ENCODE measurements around the gene NOC2L.

The NOC2L gene

DNA sequence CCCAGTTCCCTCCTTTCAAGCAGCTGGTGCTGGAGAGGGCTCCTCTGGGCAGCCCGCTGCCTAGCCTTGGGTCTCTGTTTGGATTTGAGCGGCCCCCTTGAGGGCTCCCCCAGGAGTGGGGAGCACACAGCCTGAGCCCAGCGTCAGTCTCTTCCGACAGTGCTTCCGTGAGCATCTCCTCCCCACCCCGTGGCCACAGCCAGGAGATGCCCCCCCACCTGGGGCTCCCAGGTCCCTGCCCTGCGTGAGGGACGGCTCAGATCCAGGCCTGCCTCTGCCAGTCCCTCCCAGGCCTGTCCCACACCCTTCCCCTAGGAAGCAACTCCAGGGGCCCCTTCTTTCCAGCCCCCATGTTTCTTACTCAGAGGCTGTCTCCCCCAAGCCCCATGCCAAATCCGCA, 31.8 kb downstream of the NOC2L start:
- no peak for DNase-seq

- DNase-seq, result no peak
Measured at GRCh38 chr1:925561-926421, 33.3 kb downstream of the NOC2L start.

GRCh38 chr1:924656-925560, 34.1 kb downstream of the NOC2L start:
- DNase-seq, result no peak

DNA sequence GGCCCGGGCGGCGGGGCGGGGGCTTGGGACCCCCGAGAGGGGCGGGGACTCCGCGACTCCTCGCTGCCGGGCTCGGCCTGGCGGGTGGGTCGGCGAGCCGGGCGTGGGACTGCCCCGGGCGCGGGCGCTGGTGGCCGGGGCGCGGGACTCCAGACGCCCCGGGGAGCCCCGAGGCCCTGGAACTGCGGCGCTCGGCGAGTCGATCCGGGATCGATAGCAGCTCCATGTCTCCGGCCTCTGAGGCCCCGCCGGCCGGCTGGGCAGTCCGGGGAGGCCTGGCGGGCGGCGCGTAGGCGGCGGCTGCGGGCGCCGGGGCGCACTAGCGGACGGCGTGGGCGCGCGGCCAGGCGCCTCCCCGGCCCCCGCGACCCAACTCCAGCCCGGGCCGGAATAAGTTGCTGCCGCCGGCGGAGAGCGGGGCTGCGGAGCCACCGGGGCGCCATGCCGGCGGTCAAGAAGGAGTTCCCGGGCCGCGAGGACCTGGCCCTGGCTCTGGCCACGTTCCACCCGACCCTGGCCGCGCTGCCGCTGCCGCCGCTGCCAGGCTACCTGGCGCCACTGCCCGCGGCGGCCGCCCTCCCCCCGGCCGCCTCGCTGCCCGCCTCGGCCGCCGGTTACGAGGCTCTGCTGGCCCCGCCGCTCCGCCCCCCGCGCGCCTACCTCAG, 34.9 kb downstream of the NOC2L start:
- DNase-seq, result no peak

DNA sequence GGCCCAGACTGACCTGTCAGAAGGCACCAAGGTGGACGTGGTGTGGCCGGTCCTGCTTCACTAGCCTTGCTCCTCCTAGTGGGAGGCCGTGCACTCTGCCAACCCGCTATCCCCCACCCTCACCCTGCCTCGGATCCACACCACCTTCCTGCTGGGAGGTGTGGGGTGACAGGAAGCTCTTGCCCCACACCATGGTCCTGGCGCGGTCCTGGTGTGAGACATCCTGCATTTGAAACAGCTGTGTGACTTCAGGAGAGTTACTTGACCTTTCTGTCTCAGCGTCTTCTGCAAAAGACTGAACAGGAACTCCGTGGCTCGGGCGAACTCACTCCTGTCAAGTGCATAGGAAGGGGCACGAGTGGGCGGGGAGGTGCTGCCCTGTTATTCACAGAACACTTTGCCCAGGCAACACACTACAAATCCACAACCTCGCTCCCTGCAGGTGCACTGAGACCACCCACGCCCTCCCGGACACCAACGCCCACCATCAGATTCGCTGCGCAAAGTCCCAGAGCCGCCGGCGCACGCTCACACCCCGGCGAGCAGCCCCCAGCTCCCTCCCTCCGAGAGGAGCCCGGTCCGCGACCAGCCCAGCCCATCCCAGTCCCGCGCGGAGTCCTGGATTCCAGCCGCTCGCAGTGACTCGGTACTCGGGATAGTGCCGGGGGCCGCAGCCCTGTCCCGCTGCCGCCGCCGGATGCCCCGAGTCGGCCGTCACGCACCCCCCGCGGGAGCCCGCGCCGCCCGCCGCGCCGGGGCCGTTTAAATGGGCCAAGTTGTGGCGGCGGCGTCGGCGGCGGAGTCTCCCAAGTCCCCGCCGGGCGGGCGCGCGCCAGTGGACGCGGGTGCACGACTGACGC, 35.7 kb downstream of the NOC2L start, which contains the start of gene SAMD11:
Gene SAMD11 (plus strand): TSS at position 793 of the 860 bp plus-strand sequence. CDS start 509 bp downstream, outside the sequence.
- DNase-seq, result peak; percentile 58 to 59

DNA sequence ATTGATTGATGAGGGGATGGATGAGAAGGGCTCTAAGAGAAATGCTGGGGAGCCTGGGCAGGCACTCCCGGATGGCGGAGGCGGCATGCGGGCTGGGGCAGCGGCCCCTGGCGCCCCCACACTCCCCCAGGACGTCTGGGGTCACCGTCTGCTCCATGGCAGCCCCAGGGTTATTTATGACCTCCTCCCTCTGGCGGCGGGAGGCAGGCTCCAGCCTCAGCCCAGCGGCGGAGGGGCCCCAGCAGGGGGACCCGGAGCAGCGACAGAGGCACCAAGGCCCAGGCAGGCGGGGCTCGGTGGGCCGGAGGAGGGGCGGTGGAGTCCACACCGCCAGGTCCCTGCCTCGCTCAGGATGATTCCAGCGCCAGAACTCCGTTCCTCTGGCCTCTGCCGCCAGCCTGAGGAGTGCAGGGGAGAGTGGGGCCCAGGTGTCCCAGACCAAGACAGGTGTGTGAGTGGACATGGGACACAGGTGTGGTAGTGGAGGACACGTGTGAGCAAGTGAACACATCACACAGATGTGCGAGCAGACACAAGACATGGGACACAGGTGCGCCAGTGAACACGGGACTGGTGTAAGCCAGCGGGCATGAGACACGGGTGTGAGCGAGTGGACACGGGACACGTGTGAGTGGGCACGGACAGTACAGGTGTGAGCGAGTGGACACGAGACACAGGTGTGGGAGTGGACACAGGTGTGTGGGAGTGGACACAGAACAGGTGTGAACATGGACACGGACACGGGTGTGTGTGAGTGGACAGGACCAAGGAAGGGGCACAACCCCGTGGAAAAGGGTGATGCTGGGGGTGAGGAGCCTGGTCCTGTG, 37.8 kb downstream of the NOC2L start:
- DNase-seq, result no peak

- no peak for DNase-seq
Measured at GRCh38 chr1:920521-920920, 38.5 kb downstream of the NOC2L start.

DNA sequence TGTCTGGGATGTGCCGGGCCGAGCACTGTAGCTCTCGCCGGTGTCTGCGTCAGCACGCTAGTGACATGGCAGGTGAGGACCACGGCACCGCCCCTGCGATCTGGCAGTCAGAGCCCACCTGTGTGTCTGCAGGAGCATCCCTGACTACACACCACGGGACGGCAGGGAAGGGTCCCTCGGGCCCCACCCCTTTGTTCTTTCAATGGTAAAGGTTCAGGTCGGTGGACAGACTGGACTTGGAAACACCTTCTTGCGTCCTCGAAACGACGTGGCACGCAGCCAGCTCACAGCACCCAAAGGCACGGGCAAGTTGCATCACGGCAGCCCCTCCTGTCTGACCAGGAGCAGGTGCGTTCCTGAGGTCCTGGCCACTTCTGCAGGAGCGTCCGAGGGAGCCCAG, 39.0 kb downstream of the NOC2L start:
- no peak for DNase-seq

DNA sequence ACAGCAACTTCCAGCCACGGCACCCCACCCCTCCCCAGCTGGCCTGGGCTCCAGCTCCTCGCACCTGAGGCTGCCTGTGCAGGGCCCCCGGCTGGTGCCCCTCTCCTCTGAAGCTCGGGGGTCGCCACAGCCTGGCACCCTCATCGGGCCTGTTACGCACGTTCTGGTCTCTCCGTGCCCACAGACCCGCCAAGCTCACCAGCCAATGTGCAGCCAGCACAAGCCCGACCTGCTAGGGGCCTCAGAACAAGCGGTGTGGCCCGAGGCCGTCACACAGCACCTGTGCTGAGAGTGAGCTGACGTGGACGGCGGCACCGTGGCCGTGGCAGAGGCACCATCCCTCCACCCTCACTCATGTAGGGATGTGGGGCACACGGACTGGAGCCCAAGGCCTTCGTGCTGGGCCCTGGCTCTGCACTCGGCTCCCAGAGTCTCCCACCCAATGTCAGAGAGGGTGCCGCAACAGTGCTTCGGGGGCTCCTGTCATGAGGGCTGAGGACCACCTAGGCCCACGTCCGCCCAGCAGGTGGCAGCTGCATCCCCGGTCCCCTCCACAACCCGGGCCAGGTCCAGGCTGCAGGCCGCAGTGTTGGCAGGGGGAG, 39.7 kb downstream of the NOC2L start:
- DNase-seq, result no peak

- DNase-seq, result no peak
Measured at GRCh38 chr1:918843-919242, 40.2 kb downstream of the NOC2L start.

GRCh38 chr1:918353-918752, 40.7 kb downstream of the NOC2L start:
- no peak for DNase-seq

GRCh38 chr1:917466-918091, 41.5 kb downstream of the NOC2L start:
- no peak for DNase-seq

GRCh38 chr1:917076-917459, 42.0 kb downstream of the NOC2L start:
- DNase-seq, result no peak

DNA sequence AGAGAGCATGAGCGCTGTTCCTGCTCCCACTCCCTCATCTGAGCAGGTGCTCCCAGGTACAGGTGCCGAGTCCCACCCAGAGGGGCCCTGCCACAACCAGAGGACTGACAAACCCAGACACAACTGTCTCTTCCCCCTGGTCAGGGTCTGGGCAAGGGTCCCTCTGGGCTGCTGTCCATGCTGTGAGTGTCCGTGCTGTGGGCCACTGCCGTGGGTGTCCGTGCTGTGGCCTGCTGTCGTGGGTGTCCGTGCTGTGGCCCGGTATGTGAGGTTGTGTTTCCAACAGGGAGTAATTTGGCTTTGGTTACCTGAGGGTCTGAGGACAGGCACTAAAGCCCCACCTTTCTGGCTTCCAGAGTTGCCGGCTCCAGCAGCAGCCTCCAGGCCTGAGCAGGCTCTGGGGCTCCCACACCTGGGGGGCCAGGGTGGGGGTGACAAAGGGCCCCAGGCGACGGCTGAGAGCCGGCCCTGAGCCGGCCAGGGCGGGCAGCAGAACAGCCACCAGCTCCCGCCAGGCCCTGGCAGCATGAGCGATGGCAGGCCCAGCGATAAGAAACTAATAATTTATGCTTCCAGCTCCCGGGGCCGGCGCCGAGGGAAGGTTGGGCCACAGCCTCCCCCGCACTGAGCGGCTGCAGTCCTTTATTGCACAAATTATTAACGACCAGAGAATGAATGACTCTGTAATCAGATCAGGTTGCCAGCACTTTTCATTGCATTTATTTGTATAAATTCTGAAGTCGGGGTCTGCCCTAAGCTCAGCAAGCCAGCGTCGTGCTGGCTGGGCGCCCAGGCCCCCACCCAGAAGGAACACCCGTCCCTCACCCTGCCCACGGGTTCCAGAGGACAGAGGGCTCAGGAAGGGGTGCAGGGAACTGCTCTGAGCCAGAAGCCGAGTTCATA, 42.6 kb downstream of the NOC2L start:
- no peak for DNase-seq

DNA sequence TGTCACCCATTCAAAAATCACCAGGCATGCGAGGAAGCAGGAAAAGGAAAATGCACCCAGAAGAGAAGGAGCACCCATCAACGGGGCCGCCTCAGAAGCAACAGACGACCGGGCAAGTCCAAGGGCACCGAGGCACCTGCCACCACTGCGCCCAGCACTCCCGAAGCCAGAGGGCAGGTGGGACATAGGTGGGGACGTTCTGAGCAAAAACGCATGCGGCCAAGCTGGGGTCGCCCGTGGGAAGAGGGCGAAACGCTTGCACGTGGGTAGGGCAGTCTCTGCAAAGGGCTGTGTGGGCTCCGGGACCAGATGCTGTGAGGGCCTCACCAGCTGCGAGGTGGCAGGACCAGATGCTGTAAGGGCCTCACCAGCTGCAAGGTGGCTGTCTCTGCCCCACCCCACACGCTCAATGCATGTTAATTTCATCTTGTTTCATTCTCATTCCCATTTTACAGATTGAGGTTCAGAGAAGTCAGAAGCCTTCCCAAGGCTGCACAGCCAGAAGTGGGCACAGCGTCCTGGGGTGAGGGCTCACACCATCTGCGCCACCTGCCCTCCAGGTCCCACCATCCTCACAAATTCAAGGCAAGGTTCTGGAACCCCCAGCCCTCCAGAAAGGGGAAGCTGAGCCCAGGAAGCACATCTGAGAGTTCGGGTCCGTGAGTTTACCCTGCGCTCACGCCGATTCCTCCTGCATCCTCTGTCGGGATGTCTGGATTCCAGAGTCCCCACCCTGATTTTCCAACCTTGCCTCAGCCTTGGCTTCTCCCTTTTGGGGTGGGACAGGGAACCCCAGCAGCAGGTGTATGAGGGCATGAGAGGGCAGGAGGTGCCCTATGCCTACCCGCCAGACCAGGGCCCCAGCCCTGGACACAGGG, 43.5 kb downstream of the NOC2L start:
- no peak for DNase-seq

- DNase-seq, result no peak
Measured at GRCh38 chr1:914891-915280, 44.2 kb downstream of the NOC2L start.

- DNase-seq, result no peak
Measured at GRCh38 chr1:914131-914890, 44.7 kb downstream of the NOC2L start.
